HepG2 (cell line): ENCODE data around the gene SFT2D1. TPM values are rescaled to one million over a fixed set of nuclear protein-coding genes. Genes with fewer than 3 reads are reported as not detected.

Experiments used
- ATRX ChIP-seq: sonication (generic); formaldehyde crosslinking; IDR thresholded peaks from 2 replicates; pipeline ENCODE4 v1.4.0; 2020; ENCODE audit warnings: missing genetic modification reagents, borderline replicate concordance
- FOXJ3 ChIP-seq: sonication (generic); formaldehyde crosslinking; IDR thresholded peaks from 2 replicates; pipeline ENCODE4 v1.4.0; 2020; ENCODE audit warnings: missing genetic modification reagents, mild to moderate bottlenecking, borderline replicate concordance
- HNF4A ChIP-seq: sonication (generic); formaldehyde crosslinking; IDR thresholded peaks from 2 replicates; pipeline ENCODE4 v1.4.0; 2020; ENCODE audit warnings: missing genetic modification reagents
- HOXD1 ChIP-seq: sonication (generic); formaldehyde crosslinking; IDR thresholded peaks from 2 replicates; pipeline ENCODE4 v1.5.0; 2020; ENCODE audit warnings: missing genetic modification reagents
- MAFG ChIP-seq: sonication (generic); formaldehyde crosslinking; IDR thresholded peaks from 2 replicates; pipeline ENCODE4 v1.5.1; 2020; ENCODE audit warnings: mild to moderate bottlenecking, missing genetic modification reagents
- PHF5A ChIP-seq: IDR thresholded peaks from one replicate; pipeline ENCODE4 v1.6.1; 2018; ENCODE audit warnings: low read depth, missing genetic modification reagents; ENCODE audit not compliant: unreplicated experiment
- RARG ChIP-seq: sonication (generic); formaldehyde crosslinking; IDR thresholded peaks from 2 replicates; pipeline ENCODE4 v1.4.0; 2020; ENCODE audit warnings: low read depth, mild to moderate bottlenecking, missing genetic modification reagents
- RBM22 ChIP-seq: fragments of 200-400 bp; formaldehyde crosslinking; optimal IDR thresholded peaks from 2 replicates; pipeline ENCODE3; 2017; ENCODE audit warnings: mild to moderate bottlenecking, low read length, moderate library complexity
- SALL1 ChIP-seq: sonication (generic); formaldehyde crosslinking; IDR thresholded peaks from 2 replicates; pipeline ENCODE4 v1.8.0; 2022; ENCODE audit warnings: mild to moderate bottlenecking, missing genetic modification reagents
- SP2 ChIP-seq: sonication (generic); formaldehyde crosslinking; IDR thresholded peaks from 2 replicates; pipeline ENCODE4 v1.5.1; 2020; ENCODE audit warnings: mild to moderate bottlenecking, missing genetic modification reagents
- ZNF367 ChIP-seq: sonication (generic); formaldehyde crosslinking; IDR thresholded peaks from 2 replicates; pipeline ENCODE4 v1.4.0; 2020; ENCODE audit warnings: missing genetic modification reagents, borderline replicate concordance
- polyA plus RNA-seq, 8 experiments: library from polyadenylated mRNA; depleted of rRNA in 3 of 8; stranded (reverse) in 7 of 8; unstranded in 1 of 8; fragments of >200 nt; fragmentation: Illumina TruSeq in 4 of 8; extraction: Trizol in 4 of 8; gene quantifications; 2 replicates each; pipeline versions ENCODE4 v1.2.1 to v1.2.3, GENCODE V29; 2011 to 2016; ENCODE audit warnings: low read depth in 4 of 8, missing spikeins in 1 of 8, mixed read lengths in 1 of 8; ENCODE audit not compliant: insufficient read depth in 1 of 8
- total RNA-seq, 5 experiments: library from RNA; depleted of rRNA; stranded (reverse); fragments of >200 nt; fragmentation: Illumina TruSeq; extraction: Trizol; gene quantifications; 2 replicates each; pipeline ENCODE4 v1.2.3, GENCODE V29; 2016; ENCODE audit warnings: low read depth in 1 of 5
- TF ChIP-seq, protein P1 (sequence below): IDR thresholded peaks from 2 replicates; pipeline ENCODE4 v1.6.1; 2016; ENCODE audit warnings: missing compliant biosample characterization, missing genetic modification reagents, borderline replicate concordance
- TF ChIP-seq, protein P2 (sequence below): sonication (generic); formaldehyde crosslinking; conservative IDR thresholded peaks from 2 replicates; pipeline ENCODE4 v1.8.1; 2023; ENCODE audit warnings: missing genetic modification reagents
- TF ChIP-seq, protein P3 (sequence below): sonication (generic); formaldehyde crosslinking; IDR thresholded peaks from 2 replicates; pipeline ENCODE4 v1.4.0; 2020; ENCODE audit warnings: missing genetic modification reagents, mild to moderate bottlenecking, borderline replicate concordance
- TF ChIP-seq, protein P4 (sequence below): sonication (generic); formaldehyde crosslinking; IDR thresholded peaks from 2 replicates; pipeline ENCODE4 v1.8.0; 2022; ENCODE audit warnings: missing genetic modification reagents, mild to moderate bottlenecking, inconsistent platforms, borderline replicate concordance
- TF ChIP-seq, protein P5 (sequence below): sonication (generic); formaldehyde crosslinking; IDR thresholded peaks from 2 replicates; pipeline ENCODE4 v1.4.0; 2020; ENCODE audit warnings: missing genetic modification reagents; ENCODE audit errors: not compliant biosample characterization
- TF ChIP-seq, protein P6 (sequence below), 2 experiments: sonication (generic) in 1 of 2; formaldehyde crosslinking in 1 of 2; IDR thresholded peaks; 2 replicates each; pipeline versions ENCODE4 v1.4.0 to v1.6.1; 2016 to 2020; ENCODE audit warnings: borderline replicate concordance in 1 of 2, low read depth in 1 of 2, mild to moderate bottlenecking in 1 of 2, missing genetic modification reagents in 1 of 2

SFT2D1 gene
- total and polyA plus RNA-seq, 2 of the 13 experiments (the other 11 are each of a cell fraction or from before 2014, with no cell fraction given) = 115 to 147 TPM

DNA sequence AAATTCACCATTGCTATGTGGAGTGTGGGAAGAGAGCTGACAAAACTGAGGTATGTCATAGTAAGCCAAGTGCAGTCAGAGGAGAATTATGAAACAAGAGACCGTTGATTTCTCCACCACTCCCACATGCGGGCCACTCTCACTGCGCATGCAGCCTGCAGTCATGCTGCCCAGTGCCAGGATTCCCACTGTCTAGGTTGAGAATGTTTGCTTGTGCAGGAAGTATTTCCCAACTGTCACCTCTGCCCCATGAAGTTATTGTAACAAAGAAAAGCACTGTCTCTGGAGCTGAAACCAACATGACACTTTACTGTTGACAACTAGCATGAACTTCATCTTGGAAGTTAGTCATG, 18.7 kb upstream of the SFT2D1 start (continued):
- TF ChIP-seq, protein P1, sequence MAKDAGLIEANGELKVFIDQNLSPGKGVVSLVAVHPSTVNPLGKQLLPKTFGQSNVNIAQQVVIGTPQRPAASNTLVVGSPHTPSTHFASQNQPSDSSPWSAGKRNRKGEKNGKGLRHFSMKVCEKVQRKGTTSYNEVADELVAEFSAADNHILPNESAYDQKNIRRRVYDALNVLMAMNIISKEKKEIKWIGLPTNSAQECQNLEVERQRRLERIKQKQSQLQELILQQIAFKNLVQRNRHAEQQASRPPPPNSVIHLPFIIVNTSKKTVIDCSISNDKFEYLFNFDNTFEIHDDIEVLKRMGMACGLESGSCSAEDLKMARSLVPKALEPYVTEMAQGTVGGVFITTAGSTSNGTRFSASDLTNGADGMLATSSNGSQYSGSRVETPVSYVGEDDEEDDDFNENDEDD (CRISPR knock-in tag) = peak; percentile 79; the same call in 1 of the 2 replicates
- TF ChIP-seq, protein P2, sequence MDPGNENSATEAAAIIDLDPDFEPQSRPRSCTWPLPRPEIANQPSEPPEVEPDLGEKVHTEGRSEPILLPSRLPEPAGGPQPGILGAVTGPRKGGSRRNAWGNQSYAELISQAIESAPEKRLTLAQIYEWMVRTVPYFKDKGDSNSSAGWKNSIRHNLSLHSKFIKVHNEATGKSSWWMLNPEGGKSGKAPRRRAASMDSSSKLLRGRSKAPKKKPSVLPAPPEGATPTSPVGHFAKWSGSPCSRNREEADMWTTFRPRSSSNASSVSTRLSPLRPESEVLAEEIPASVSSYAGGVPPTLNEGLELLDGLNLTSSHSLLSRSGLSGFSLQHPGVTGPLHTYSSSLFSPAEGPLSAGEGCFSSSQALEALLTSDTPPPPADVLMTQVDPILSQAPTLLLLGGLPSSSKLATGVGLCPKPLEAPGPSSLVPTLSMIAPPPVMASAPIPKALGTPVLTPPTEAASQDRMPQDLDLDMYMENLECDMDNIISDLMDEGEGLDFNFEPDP (CRISPR knock-in tag) = no peak; the same call in 1 of the 2 replicates
- TF ChIP-seq MAFG (CRISPR knock-in tag) = no peak
- peak; percentile 89 for TF ChIP-seq PHF5A (CRISPR knock-in tag)
- no peak for TF ChIP-seq ATRX (CRISPR knock-in tag)
- TF ChIP-seq, protein P3, sequence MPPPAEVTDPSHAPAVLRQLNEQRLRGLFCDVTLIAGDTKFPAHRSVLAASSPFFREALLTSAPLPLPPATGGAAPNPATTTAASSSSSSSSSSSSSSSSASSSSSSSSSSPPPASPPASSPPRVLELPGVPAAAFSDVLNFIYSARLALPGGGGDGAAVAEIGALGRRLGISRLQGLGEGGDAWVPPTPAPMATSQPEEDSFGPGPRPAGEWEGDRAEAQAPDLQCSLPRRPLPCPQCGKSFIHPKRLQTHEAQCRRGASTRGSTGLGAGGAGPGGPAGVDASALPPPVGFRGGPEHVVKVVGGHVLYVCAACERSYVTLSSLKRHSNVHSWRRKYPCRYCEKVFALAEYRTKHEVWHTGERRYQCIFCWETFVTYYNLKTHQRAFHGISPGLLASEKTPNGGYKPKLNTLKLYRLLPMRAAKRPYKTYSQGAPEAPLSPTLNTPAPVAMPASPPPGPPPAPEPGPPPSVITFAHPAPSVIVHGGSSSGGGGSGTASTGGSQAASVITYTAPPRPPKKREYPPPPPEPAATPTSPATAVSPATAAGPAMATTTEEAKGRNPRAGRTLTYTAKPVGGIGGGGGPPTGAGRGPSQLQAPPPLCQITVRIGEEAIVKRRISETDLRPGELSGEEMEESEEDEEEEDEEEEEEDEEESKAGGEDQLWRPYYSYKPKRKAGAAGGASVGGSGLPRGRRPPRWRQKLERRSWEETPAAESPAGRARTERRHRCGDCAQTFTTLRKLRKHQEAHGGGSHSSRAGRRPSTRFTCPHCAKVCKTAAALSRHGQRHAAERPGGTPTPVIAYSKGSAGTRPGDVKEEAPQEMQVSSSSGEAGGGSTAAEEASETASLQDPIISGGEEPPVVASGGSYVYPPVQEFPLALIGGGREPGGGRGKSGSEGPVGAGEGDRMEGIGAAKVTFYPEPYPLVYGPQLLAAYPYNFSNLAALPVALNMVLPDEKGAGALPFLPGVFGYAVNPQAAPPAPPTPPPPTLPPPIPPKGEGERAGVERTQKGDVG (CRISPR knock-in tag) = no peak
- 0 out of 2 replicates have a peak, but pooled peaks have one; percentile 52 for TF ChIP-seq ZNF367 (CRISPR knock-in tag)
- peak; percentile 99 for TF ChIP-seq FOXJ3 (CRISPR knock-in tag)
- TF ChIP-seq HOXD1 = peak; percentile 97
- TF ChIP-seq, protein P4, sequence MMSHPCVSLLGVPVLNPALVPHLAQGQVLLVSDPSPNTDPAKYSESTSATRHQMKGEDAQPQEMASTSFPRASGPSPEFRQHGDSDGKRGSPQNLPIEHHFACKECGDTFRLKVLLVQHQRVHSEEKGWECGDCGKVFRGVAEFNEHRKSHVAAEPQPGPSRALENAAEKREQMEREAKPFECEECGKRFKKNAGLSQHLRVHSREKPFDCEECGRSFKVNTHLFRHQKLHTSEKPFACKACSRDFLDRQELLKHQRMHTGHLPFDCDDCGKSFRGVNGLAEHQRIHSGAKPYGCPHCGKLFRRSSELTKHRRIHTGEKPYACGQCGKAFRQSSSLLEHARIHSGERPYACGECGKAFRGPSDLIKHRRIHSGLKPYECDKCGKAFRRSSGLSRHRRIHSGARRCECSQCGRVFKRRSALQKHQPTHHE (CRISPR knock-in tag) = peak; percentile 74; the same call in 1 of the 2 replicates
- TF ChIP-seq RARG (CRISPR knock-in tag) = no peak
- TF ChIP-seq SALL1 (CRISPR knock-in tag) = peak; percentile 100
- TF ChIP-seq SP2 (CRISPR knock-in tag) = no peak
- peak; percentile 91 for TF ChIP-seq HNF4A (CRISPR knock-in tag)
- TF ChIP-seq, protein P5, sequence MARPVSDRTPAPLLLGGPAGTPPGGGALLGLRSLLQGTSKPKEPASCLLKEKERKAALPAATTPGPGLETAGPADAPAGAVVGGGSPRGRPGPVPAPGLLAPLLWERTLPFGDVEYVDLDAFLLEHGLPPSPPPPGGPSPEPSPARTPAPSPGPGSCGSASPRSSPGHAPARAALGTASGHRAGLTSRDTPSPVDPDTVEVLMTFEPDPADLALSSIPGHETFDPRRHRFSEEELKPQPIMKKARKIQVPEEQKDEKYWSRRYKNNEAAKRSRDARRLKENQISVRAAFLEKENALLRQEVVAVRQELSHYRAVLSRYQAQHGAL = peak; percentile 94
- TF ChIP-seq, protein P6, sequence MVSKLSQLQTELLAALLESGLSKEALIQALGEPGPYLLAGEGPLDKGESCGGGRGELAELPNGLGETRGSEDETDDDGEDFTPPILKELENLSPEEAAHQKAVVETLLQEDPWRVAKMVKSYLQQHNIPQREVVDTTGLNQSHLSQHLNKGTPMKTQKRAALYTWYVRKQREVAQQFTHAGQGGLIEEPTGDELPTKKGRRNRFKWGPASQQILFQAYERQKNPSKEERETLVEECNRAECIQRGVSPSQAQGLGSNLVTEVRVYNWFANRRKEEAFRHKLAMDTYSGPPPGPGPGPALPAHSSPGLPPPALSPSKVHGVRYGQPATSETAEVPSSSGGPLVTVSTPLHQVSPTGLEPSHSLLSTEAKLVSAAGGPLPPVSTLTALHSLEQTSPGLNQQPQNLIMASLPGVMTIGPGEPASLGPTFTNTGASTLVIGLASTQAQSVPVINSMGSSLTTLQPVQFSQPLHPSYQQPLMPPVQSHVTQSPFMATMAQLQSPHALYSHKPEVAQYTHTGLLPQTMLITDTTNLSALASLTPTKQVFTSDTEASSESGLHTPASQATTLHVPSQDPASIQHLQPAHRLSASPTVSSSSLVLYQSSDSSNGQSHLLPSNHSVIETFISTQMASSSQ (IDR thresholded peaks at IDR 0.05; ENCODE audit: low read depth) = peak; percentile 87
- TF ChIP-seq, protein P6 (CRISPR knock-in tag; IDR thresholded peaks at IDR 0.05; ENCODE audit: borderline replicate concordance) = peak; percentile 87; the same call in 1 of the 2 replicates
- no peak for TF ChIP-seq RBM22
